ENCODE results near the gene TP53I13. TPM values are rescaled to one million over a fixed set of nuclear protein-coding genes. Genes with fewer than 3 reads are reported as not detected.

The TP53I13 gene
- total and polyA plus RNA-seq, 2 donors (not counting 3 experiments of a cell fraction or from before 2014, with no cell fraction given) = 41.1 to 42.7 TPM

DNA sequence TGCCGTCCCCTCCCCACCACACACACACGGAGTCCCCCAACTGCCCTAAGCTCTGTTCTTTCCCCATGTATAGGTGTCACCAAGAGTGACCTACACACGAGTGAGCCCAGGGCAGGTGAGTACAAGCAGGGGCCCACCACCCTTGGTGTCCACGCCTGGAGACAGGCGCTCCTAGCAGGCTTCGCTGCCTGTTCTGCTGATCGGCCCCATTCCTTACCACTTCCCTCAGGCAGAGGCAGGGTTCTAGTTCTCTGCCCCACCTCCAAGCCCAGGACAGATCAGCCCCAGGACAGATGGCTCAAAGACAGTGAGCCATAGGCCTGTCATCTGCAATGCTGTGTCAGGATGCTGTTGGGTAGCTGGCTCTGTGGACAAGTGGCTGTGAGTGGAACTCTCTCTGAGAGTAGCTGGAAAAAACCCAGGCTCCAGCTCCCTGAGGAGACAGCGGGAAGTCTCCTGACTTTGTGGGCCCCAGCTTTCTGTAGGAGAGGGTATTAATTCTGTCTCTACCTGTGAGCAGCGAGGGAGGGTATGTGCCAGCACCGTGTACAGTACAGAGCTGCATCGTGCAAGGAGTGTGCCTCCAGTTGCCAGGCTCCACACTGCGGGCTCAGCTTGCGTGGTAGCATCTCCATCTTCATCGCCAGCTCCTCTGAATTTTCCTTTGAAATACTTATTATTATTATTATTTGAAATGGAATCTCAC is 897 bp downstream of the TP53I13 start:
- H3K4me3 ChIP-seq (replicated peaks in 1 of 3; ENCODE audit: insufficient read depth in 1 of 3, low read depth in 1 of 3, low read length in 3 of 3) = peak overlapping the region in 2 of 3 experiments; percentile 46 to 62
- intact Hi-C loops (cut with micrococcal nuclease) (loop anchor here (5.0 kb wide), 3 partner anchors 48 to 277 kb away; partner anchors contain the start of genes NUFIP2 and TAOK1), dilution Hi-C loops (cut with MboI; ENCODE audit: extremely low pct_ligation_motif_present, low sequenced_read_pairs) (no loop called here)
- no TSS peak for BruUV-seq (replicated peaks)
- peaks cover 26% of the 10 kb centered on the region for H3K4me1 ChIP-seq (ENCODE audit: control insufficient read depth, extremely low read depth, insufficient read depth, low read length)
- ChIA-PET CTCF (interaction anchor here (1.0 to 8.8 kb wide), 5 partner anchors 18 to 199 kb away, joined by 3 to 105 read pairs (median 6); no protein-coding TSS in a partner anchor), POLR2A (interaction anchor here (0.6 to 1.0 kb wide), 2 partner anchors 12 to 24 kb away, joined by 3 read pairs; partner anchors contain the start of gene ANKRD13B)
- H3K79me2 ChIP-seq (ENCODE audit: control insufficient read depth, insufficient read depth, low read length) = no peaks in the 10 kb centered on the region
- FAIRE-seq = peak; percentile 21
- H4K20me1 ChIP-seq (replicated peaks; ENCODE audit: control insufficient read depth, extremely low read depth, insufficient read depth, low read length) = no peaks in the 10 kb centered on the region
- no peaks in the 10 kb centered on the region for H3K9me1 ChIP-seq (replicated peaks; ENCODE audit: control insufficient read depth, extremely low read depth, insufficient read depth, low read length)
- H3K27ac ChIP-seq (ENCODE audit: insufficient read depth, low read depth, low read length) = peak overlapping the region; percentile 24
- H3K9me3 ChIP-seq (replicated peaks; ENCODE audit: control insufficient read depth, insufficient read depth, low read length) = no peaks in the 10 kb centered on the region
- H3K9ac ChIP-seq (replicated peaks; ENCODE audit: extremely low read depth, insufficient read depth, low read length) = peak overlapping the region; percentile 69
- no peaks in the 10 kb centered on the region for H3K27me3 ChIP-seq (ENCODE audit: control insufficient read depth in 2 of 2, insufficient read depth in 2 of 2, low read length in 2 of 2)
- H3K4me2 ChIP-seq (ENCODE audit: insufficient read depth, low read length) = peak overlapping the region; percentile 74
- peak overlapping the region; percentile 89 for H2AFZ ChIP-seq (ENCODE audit: low read depth, low read length)
- H3K36me3 ChIP-seq (ENCODE audit: control insufficient read depth in 2 of 2, extremely low read depth in 1 of 2, insufficient read depth in 2 of 2, low read length in 2 of 2) = peaks cover 0 to 10% of the 10 kb centered on the region in 2 experiments
- TF ChIP-seq POLR2A (IDR thresholded peaks at IDR 0.05; ENCODE audit: low read depth, low read length) = no peak
- TF ChIP-seq POLR2AphosphoS5 (IDR thresholded peaks at IDR 0.05; ENCODE audit: insufficient read depth, low read depth, low read length) = no peak
- TF ChIP-seq EZH2 (IDR thresholded peaks at IDR 0.05; ENCODE audit: borderline replicate concordance, low read depth, low read length, severe bottlenecking) = no peak
- no peak for TF ChIP-seq MYC (IDR thresholded peaks at IDR 0.05; ENCODE audit: low read depth, low read length)
- TF ChIP-seq, protein P1, sequence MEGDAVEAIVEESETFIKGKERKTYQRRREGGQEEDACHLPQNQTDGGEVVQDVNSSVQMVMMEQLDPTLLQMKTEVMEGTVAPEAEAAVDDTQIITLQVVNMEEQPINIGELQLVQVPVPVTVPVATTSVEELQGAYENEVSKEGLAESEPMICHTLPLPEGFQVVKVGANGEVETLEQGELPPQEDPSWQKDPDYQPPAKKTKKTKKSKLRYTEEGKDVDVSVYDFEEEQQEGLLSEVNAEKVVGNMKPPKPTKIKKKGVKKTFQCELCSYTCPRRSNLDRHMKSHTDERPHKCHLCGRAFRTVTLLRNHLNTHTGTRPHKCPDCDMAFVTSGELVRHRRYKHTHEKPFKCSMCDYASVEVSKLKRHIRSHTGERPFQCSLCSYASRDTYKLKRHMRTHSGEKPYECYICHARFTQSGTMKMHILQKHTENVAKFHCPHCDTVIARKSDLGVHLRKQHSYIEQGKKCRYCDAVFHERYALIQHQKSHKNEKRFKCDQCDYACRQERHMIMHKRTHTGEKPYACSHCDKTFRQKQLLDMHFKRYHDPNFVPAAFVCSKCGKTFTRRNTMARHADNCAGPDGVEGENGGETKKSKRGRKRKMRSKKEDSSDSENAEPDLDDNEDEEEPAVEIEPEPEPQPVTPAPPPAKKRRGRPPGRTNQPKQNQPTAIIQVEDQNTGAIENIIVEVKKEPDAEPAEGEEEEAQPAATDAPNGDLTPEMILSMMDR (IDR thresholded peaks at IDR 0.05; ENCODE audit: extremely low read depth in 1 of 2, insufficient read depth in 1 of 2, low read depth in 1 of 2, low read length in 2 of 2) = no peak
- TF ChIP-seq FOS (IDR thresholded peaks at IDR 0.05; ENCODE audit: borderline replicate concordance, insufficient read depth, low read length) = no peak
- TF ChIP-seq, protein P2, sequence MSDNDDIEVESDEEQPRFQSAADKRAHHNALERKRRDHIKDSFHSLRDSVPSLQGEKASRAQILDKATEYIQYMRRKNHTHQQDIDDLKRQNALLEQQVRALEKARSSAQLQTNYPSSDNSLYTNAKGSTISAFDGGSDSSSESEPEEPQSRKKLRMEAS (IDR thresholded peaks at IDR 0.05; ENCODE audit: insufficient read depth, insufficient read length) = no peak
- no peak for TF ChIP-seq GATA2 (IDR thresholded peaks at IDR 0.05; ENCODE audit: insufficient read depth, insufficient read length, low read depth, low read length)
- no peak for TF ChIP-seq JUN (IDR thresholded peaks at IDR 0.05; ENCODE audit: borderline replicate concordance, insufficient read depth, insufficient read length, low read depth)
- no peak for DNase-seq (ENCODE audit: low read depth, low spot score)
